Kasumi-1 (cell line): Measurements from ENCODE around the gene RETREG3.
"Not testable (repeated sequence)": the region's sequence is repeated elsewhere in the genome, so short reads cannot be mapped to it uniquely, and the experiment has no call there.

Experiments used
- DNase-seq, 2 experiments: peaks; one replicate each; lab custom pipeline; 2025; lab: John Stamatoyannopoulos, UW

Gene RETREG3, protein sequence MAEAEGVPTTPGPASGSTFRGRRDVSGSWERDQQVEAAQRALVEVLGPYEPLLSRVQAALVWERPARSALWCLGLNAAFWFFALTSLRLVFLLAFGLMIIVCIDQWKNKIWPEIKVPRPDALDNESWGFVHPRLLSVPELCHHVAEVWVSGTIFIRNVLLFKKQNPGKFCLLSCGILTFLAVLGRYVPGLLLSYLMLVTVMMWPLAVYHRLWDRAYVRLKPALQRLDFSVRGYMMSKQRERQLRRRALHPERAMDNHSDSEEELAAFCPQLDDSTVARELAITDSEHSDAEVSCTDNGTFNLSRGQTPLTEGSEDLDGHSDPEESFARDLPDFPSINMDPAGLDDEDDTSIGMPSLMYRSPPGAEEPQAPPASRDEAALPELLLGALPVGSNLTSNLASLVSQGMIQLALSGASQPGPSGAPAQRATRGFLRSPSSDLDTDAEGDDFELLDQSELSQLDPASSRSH

DNA sequence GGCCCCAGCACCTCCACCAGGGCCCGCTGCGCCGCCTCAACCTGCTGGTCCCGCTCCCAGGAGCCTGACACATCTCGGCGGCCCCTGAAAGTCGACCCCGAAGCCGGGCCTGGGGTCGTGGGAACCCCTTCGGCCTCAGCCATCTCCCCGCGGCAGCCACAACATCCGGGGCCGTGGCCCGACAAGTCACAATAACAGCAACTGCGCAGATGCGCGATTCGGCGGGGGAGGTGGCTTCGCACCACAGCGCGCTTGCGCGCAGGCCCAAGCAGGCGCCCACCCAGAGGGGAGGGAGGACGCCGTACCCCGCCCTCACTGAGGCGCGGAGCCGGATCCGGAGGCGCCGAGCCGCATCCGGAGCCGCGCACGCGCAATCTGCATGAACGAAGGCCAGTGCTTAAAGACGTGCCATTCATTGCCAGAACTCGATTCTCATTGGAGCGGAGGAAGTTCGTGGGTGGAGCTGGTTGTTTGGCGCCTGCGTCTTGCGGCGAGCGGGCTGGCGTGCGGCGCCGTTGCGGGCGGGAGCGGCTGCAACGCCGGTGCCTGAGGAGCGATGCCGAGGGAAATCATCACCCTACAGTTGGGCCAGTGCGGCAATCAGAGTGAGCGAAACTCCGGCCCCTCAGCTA, at the start of gene RETREG3, which contains the start of gene TUBG1:
Gene RETREG3, minus strand, starts transcription at position 193 of the 632 bp plus-strand sequence. Its CDS starts 50 bp downstream, at position 143.
Gene TUBG1, plus strand, starts transcription at position 502 of the 632 bp plus-strand sequence. Its CDS starts 55 bp downstream, at position 557.
- DNase-seq, result peak; percentile 98

DNA sequence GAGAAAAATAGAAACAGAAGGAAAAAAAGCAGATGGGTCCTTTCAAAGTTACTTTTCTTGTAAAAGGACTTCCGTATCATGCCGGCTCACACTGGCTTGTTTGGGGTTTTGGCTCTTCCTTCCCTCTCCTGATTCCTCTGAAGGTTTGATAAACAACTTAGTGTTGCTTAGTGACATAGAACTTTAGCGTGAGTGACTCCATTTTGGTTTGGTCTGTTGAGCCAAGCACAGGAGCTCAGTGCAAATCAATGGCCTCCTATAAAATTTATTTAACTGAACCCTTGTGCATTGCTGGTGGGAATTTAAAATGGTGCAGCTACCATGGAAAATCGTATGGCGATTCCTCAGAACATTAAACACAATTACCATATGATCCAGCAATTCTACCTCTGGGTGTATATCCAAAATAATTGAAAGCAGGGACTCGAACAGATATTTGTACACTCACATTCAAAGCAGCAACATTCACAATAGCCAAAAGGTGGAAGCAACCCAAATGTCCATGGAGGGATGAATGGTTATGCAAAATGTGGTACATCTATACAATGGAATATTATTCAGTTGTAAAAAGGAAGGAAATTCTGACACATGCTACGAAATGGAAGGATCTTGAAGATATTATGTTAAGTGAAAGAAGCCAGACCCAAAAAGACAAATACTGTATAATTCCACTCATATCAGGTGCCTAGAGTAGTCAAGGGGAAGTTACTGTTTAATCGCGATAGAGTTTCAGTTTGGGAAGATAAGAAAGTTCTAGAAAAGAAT, 48.8 kb upstream of the RETREG3 start:
- DNase-seq, result no peak

DNA sequence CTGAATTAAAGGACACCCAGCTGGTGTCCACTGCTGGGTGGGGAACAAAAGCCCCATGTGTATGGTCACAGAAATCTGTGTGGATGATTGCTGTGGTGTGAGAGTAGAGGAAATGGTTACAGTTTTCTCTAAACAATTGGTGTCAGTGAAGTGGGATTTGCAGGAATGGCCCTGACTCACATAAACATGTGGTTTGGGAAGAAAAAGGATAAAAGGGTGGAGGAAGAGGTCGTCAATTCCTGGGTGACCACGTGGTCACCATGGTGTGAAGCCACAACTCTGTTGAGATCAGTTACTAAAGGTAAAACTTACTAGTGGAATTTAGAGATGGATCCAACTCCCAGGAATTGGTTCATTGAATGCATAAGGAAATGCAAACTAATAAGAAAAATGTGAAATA, 46.4 kb upstream of the RETREG3 start:
- no peak for DNase-seq

DNA sequence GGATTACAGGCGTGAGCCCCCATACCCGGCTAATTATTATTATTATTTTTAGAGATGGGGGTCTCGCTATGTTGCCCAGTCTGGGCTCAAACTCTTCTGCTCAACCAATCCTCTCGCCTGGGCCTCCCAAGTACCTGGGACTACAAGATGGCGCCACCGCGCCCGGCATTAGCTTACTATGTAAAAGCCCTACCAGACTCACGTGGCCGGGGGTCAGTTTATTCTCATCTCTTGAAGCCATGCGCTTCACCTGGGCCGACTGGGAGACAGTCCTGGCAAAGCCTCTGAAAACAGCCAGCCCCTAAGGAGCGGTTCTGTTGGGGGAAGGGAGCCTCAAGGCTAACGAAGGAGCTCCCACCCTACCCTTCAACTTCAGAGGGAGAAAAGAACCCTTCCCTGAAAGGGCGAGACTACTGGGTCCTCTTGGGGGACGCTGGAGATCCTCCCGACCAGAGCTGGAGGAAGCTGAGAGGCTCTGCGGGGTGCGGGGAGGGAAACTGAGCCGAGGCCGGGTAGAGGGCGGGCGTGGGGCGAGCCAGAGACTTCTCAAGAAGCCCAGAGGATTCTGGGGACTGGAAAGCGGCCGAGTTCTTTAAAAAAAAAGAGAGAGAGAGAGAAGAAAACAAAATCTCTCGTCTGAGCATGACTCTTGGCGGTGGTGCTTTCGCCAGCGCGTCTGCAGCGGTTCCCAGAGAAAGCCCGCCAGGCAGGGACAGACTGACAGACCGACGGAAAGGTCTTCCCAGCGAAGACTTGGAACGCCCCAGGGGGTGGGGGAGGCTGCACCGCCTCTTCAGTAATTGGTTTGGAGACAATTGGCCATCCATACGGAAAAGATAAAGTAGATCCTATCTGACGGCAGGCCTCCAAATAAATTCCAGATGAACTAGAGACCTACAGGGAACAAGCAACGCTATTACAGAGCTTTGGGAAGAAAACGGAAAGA, 44.3 kb upstream of the RETREG3 start:
- no peak for DNase-seq

DNA sequence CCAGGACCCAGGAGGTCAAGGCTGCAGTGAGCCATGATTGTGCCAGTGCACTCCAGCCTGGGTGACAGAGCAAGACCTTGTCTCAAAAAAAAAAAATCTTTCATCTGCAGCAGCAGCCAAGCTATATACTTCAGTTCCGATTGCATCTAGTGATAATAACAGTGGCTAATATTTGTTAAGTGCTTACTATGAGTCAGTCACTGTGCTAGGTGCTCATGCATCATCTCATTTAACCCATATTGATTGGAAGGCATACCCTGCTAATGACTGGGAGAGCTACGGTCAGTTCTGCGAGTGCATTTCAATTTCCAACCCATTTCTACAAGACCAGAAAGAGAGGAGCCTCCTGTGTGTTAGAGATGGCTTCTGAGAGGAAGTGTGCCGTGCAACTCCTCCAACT, 42.2 kb upstream of the RETREG3 start:
- DNase-seq, result no peak

DNA sequence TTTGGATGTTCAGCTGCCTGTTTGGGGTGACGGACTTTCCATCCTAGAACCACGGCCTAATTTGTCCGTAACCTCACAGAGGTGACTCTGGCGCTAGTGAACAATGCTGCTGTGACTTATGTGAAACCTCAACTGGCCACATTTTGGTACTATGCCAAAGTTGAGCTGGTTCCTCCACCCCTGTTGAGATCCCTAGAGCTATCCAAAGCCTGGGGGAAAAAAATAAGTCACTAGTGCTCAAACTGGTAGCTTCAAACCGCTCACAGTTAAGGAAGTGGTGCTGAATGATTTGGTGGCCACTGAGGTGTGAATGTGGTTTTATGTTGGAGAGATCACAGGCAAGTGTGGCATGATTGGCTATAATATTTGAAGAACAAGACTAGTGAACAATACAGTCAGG, 38.6 kb upstream of the RETREG3 start:
- DNase-seq, result no peak

DNA sequence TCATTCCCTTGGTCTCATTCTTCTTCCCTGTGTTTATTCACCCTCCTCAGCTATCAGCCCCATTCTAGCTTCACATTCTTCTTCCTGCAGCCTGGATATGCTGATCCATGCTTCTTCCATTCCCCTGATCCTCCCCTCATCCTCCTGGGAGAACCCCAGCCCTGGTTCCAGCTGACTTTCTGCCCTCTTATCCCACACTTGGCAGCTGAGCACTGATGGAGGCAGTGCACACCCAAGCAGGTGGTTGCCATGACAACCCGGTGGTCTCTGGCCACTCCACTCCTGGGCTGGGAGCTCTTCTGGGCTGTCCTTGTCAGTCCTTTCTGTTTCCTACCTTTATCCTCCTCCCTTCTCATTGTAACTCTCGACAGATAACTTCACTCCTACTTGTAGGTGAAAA, 33.2 kb upstream of the RETREG3 start:
- no peak for DNase-seq

DNA sequence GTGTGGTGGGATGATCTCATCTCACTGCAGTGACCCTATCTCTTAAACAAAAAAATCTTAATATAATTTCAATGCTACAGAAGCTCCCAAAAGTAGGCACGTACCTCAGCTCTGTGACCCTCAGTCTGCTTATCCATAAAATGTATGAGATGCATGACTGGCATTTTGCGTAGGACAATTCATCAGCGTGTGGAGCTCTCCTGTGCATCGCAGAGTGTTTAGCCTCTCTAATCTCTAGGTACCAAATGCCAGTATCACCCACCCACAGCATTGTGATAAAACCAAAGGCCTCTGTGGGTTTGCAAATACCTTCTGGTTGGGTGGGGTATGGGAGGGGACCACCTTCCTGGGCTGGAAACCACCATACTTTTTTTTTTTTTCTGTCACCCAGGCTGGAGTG, 30.9 kb upstream of the RETREG3 start:
- no peak for DNase-seq

DNA sequence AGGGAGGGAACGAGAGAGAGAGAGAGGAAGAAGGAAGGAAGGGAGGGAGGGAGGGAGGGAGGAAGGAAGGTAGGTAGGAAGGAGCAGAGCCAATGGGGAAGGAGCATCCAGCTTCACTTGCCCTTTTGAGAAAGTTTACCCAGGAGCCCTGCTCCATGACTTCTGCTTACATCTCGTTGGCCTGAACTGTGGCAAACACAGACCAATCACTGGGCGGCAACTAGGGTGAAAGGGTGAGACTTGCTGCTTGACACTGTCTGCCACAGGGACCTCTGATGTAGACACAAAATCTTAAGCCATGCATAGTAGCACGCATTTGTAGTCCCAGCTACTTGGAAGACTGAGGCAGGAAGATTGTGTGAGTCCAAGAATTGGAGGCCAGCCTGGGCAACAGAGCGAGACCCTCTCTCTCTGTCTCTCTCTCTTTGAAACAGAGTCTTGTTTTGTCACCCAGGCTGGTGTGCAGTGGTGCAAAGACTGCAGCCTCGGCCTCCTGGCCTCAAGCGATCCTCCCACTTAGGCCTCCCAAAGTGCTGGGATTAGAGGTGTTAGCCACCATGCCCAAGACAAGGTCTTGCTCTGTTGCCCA, 30.4 kb upstream of the RETREG3 start:
- no peak for DNase-seq

DNA sequence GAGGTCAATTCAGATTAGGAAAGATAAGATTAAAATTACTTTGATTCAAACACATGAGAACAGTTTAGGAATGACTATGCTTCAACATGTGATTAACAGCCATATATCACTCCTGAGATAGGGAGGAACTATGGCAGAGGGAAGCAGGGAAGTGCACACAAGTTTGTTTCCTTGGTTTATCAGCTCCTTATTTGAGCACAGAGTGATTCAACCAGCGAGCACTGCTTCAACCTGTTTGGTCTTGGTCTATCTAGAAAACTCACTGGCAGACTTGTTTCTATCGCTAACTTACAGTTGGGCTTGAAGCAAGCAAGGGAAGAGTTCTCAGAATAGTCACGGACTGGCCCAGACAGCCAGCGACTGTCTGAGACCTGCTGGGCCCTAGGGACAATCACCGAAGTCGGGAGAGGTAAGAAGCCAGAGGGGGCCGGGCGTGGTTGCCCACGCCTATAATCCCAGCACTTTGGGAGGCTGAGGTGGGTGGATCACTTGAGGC, 23.8 kb upstream of the RETREG3 start:
- no peak for DNase-seq

DNA sequence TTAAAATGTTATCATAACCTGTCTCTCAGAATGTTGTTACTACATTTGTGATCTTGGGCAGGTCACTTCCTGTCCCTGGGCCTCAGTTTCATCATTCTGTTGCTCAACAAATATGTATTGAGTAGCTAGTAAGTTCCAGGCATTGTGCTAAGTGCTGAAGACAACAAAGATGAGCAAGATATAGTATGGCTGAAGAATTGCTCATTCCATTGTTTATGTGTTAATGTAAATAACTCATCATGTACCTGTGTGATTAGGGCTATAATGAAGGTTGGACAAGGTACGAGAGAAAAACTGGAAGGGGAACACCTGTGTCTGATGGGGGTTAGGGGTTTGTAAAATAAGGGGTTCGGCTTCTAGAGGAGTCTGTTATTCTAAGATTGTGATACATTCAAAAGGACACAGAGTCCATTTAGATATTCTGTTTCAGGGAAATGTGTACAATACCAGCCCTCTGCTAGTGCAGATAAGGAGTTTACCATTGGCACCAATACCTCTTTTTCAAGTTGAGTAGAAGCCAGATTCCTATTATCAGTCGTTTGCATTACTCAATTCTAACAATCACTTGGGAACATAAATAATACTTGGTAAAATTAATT, 20.3 kb upstream of the RETREG3 start:
- DNase-seq, result no peak

DNA sequence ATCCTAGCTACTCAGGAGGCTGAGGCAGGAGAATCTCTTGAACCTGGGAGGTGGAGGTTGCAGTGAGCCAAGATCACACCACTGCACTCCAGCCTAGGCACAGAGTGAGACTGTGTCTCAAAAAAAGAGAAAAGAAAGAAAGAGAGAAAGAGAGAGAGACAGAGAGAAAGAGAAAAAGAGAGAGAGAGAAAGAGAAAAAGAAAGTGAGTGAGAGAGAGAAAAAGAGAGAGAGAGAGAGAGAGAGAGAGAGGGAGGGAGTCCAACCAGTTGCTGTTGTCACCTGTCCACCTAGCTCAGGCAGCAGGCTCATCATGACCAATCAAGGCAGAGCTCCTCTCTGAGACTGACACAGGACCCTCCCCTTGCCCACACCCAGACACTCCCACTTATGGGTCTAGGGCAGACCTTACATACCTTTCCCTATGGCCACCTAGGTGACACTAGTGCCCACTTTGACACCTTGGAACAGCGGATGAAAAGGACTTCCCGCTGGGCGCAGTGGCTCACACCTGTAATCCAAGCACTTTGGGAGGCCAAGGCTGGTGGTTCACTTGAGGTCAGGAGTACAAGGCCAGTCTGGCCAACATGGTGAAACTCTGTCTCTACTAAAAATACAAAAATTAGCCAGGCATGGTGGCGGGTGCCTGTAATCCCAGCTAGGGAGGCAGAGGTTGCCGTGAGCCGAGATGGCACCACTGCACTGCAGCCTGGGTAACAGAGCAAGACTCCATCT, 18.0 kb upstream of the RETREG3 start:
- DNase-seq, result not testable (repeated sequence)

DNA sequence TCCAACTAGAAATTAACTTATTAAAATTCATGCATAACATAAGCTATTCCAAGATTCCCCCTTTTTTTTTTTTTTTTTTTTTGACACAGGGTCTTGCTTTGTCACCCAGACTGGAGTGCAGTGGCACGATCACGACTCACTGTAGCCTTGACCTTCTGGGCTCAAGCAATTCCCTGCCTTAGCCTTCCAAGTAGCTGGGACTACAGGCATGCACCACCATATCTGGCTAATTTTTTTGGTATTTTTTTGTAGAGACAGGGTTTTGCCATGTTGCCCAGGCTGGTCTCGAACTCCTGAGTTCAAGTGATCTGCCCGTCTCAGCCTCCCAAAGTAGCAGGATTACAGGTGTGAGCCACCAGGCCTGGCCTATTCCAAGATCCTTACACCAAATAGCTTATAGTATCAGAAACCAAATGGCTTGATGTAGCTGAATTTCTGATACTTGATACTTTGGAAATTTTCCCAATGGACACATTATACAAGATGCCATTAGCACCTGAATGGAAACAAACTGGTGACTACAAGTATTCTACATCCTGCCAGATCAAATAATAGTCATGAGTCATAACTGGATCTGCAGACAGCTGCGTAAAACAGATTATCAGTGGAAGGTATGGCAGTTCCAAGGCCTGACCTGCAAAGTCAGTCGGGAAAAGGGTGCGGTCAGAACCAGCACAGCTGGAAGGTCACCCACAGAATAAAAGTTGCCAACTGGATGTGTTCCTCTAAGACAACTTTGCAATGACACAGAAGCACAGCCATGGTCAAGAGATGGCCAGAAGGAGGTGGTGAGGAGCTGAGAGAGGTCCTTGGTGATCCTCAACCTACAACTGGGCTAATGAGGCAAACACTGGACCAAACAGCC, 14.8 kb upstream of the RETREG3 start:
- no peak for DNase-seq

DNA sequence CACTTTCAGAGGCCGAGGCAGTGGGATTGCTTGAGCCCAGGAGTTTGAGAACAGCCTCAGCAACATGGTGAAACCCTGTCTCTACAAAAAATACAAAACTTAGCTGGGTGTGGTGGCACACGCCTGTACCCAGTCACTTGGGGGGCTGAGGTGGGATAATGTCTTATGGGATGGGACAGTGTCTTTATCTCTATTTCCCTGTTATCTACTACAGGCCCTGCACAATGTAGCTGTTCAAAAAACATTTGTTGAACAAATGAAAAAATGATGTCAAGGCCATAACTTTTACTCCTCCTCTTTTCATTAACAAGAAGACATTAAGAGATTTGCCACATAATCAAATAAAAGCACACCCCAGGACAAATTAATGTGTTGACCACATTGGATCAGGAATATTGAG, 14.1 kb upstream of the RETREG3 start:
- DNase-seq, result no peak

DNA sequence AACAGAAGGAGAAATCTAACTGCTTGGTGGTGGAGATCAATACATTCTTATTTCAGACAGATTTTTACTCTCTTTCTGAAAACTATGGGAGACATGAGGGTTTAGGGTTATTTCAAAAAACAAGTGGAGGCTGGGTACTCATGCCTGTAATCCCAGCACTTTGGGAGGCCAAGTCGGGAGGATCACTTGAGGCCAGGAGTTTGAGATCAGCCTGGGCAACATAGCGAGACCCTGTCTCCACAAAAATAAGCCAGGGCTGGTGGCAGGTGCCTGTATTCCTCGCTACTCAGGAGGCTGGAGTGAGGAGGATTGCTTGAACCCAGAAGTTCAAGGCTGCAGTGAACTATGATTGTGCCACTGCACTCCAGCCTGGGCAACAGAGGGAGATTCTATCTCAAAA, 12.8 kb upstream of the RETREG3 start:
- DNase-seq, result not testable (repeated sequence)

DNA sequence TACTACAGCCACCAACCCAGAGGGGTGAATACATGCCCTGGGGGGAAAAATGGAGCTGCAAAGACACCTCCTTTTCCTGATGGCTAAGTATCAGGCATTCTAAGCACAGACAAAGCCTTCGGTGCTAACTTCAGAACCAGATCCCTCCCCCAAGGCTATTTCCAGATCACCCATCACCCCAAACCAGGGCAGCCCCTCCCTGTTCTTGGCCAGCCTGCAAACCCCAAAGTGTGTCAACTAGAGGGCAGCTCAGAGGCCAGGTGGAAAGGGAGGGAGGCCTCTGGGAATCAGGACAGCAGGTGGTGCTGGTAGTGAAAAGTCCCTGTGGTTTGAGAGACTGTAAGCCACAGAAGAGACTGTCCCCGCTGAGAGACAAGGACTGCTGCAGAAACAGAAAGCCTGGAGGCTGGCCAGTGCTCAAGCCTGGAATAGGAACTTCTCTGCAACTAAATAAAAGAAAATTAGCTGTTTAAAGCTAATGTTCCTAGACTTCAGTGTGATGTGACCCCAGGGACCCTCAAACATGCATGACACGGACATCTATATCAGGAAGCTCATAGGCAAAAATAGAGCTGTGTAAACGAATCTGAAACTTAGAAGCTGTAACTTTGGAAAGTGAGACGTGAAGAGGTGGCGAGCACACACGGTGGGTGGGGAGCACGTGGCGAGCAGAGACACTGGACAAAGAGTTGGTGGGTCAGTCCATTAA, 9.4 kb upstream of the RETREG3 start:
- no peak for DNase-seq

DNA sequence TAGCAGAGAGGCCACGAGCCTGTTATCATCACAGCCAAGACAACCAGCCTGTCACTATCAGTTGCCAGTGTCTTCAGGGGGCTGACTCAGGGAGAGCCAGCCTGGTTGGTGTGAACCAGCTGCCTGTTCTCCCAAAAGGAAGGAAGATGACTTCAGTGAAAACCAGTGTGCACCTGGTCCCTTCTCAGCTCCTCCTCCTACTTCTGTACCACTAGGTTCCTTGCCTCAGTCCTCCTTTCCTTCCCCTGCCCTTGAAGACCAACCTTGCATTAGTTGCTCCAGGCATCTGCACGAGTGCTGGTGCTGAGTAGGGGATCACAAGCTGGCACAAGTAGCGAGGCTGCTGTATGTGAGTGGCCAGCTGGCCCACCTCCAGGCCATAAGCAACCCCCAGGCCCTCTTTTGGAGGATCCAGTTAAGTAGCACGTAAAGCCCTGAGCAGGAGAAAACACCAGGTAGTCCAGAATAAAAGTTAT, 8.8 kb upstream of the RETREG3 start:
- DNase-seq, result no peak

DNA sequence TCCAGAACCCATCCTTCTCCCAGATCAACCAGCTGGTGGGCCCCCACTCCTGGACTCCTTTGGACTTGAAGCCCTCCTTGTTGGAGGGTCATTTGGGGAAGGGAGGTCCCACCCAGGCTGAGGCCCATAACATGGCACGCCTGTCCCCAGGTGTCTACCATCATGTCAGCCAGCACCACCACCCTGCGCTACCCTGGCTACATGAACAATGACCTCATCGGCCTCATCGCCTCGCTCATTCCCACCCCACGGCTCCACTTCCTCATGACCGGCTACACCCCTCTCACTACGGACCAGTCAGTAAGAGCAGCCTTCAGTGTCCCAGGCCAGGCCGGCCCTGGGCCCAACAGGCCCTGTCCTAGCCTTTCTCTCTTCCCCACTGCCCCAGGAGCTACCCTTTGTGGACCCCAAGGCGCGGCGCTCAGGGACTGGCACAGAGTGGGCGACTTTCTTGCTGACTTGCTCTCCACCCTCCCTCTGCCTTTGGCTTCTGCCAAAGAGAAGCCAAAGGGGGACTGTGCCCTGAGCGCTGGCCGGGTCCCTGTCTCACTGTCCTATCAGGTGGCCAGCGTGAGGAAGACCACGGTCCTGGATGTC, 4.6 kb upstream of the RETREG3 start:
- DNase-seq, result no peak
